NCI-H128 (cell line): Measurements from ENCODE around the gene CTDNEP1.

Experiments
- DNase-seq: peaks from one replicate; lab custom pipeline; 2025; ENCODE audit not compliant: unreplicated experiment; lab: John Stamatoyannopoulos, UW

Gene CTDNEP1

GRCh38 chr17:7216242-7217112 is 35.1 kb downstream of the CTDNEP1 start:
- no peak for DNase-seq

GRCh38 chr17:7215652-7216180 is 35.8 kb downstream of the CTDNEP1 start:
- DNase-seq: no peak

GRCh38 chr17:7215136-7215638 is 36.3 kb downstream of the CTDNEP1 start:
- peak; percentile 55 for DNase-seq

GRCh38 chr17:7214300-7215135 is 37.0 kb downstream of the CTDNEP1 start:
- peak; percentile 93 for DNase-seq

- peak; percentile 91 for DNase-seq
Measured at GRCh38 chr17:7213895-7214299, 37.6 kb downstream of the CTDNEP1 start.

GRCh38 chr17:7211491-7212273 is 39.9 kb downstream of the CTDNEP1 start:
- no peak for DNase-seq

GRCh38 chr17:7208754-7209460 is 42.6 kb downstream of the CTDNEP1 start:
- no peak for DNase-seq

- no peak for DNase-seq
Measured at GRCh38 chr17:7208027-7208571, 43.4 kb downstream of the CTDNEP1 start.

GRCh38 chr17:7207120-7208001 is 44.2 kb downstream of the CTDNEP1 start:
- DNase-seq: no peak

- no peak for DNase-seq
Measured at GRCh38 chr17:7205561-7205960, 46.0 kb downstream of the CTDNEP1 start.

- DNase-seq: peak; percentile 92
Measured at GRCh38 chr17:7204828-7205461, 46.6 kb downstream of the CTDNEP1 start.

- DNase-seq: peak; percentile 38
Measured at GRCh38 chr17:7204336-7204735, 47.2 kb downstream of the CTDNEP1 start.

- DNase-seq: no peak
Measured at GRCh38 chr17:7203391-7203790, 48.1 kb downstream of the CTDNEP1 start.

GRCh38 chr17:7196651-7197401 is 54.7 kb downstream of the CTDNEP1 start:
- no peak for DNase-seq

GRCh38 chr17:7195971-7196370 is 55.6 kb downstream of the CTDNEP1 start:
- no peak for DNase-seq
